ENCODE data around the gene RPTOR.

Gene RPTOR

GRCh38 chr17:80881306-80881705, 336.7 kb downstream of the RPTOR start:
- ATAC-seq: no peak
- no peak for TF ChIP-seq ZFP30 (CRISPR knock-in tag; IDR thresholded peaks at IDR 0.05)
- no peak for TF ChIP-seq CSRNP3 (CRISPR knock-in tag; IDR thresholded peaks at IDR 0.05)
- no peak for TF ChIP-seq ISL1 (CRISPR knock-in tag; IDR thresholded peaks at IDR 0.05)
- no peak for TF ChIP-seq BACH2 (CRISPR knock-in tag; IDR thresholded peaks at IDR 0.05; ENCODE audit: borderline replicate concordance)
- TF ChIP-seq SNAI2 (CRISPR knock-in tag; IDR thresholded peaks at IDR 0.05): no peak

- ATAC-seq: no peak
- TF ChIP-seq TCF4 (CRISPR knock-in tag; IDR thresholded peaks at IDR 0.05; ENCODE audit: borderline replicate concordance): no peak
- TF ChIP-seq OSR1 (CRISPR knock-in tag; IDR thresholded peaks at IDR 0.05): no peak
- no peak for TF ChIP-seq CSRNP3 (CRISPR knock-in tag; IDR thresholded peaks at IDR 0.05)
- no peak for TF ChIP-seq ZFP3 (CRISPR knock-in tag; IDR thresholded peaks at IDR 0.05)
- TF ChIP-seq POU6F1 (CRISPR knock-in tag; IDR thresholded peaks at IDR 0.05; ENCODE audit: borderline replicate concordance, low read depth): no peak
- no peak for TF ChIP-seq ZC3H10 (CRISPR knock-in tag; IDR thresholded peaks at IDR 0.05)
- no peak for TF ChIP-seq ARNTL (CRISPR knock-in tag; IDR thresholded peaks at IDR 0.05; ENCODE audit: borderline replicate concordance, low read depth)
- no peak for TF ChIP-seq TOX (CRISPR knock-in tag; IDR thresholded peaks at IDR 0.05; ENCODE audit: borderline replicate concordance)
Observed at GRCh38 chr17:80882323-80882722, 337.7 kb downstream of the RPTOR start.

- TF ChIP-seq PPARA (CRISPR knock-in tag; IDR thresholded peaks at IDR 0.05; ENCODE audit: borderline replicate concordance) (no peak), TOX (CRISPR knock-in tag; IDR thresholded peaks at IDR 0.05; ENCODE audit: borderline replicate concordance) (no peak), ZNF70 (CRISPR knock-in tag; IDR thresholded peaks at IDR 0.05) (no peak), SNAI2 (CRISPR knock-in tag; IDR thresholded peaks at IDR 0.05) (no peak), TCF4 (CRISPR knock-in tag; IDR thresholded peaks at IDR 0.05; ENCODE audit: borderline replicate concordance) (no peak), ZC3H10 (CRISPR knock-in tag; IDR thresholded peaks at IDR 0.05) (no peak), PATZ1 (CRISPR knock-in tag; IDR thresholded peaks at IDR 0.05; ENCODE audit: borderline replicate concordance) (no peak), RARB (CRISPR knock-in tag; IDR thresholded peaks at IDR 0.05) (no peak), ZNF8 (CRISPR knock-in tag; IDR thresholded peaks at IDR 0.05) (no peak)
- no peak for ATAC-seq
Observed at GRCh38 chr17:80882926-80883685, 338.5 kb downstream of the RPTOR start.

GRCh38 chr17:80883831-80884735, 339.4 kb downstream of the RPTOR start:
- no peak for ATAC-seq
- TF ChIP-seq ESRRG (CRISPR knock-in tag; IDR thresholded peaks at IDR 0.05): no peak

- no peak for ATAC-seq
- TF ChIP-seq BACH2 (CRISPR knock-in tag; IDR thresholded peaks at IDR 0.05; ENCODE audit: borderline replicate concordance): no peak
- no peak for TF ChIP-seq ARNTL (CRISPR knock-in tag; IDR thresholded peaks at IDR 0.05; ENCODE audit: borderline replicate concordance, low read depth)
- no peak for TF ChIP-seq CREB5 (CRISPR knock-in tag; IDR thresholded peaks at IDR 0.05; ENCODE audit: low read depth)
- TF ChIP-seq TSHZ2 (CRISPR knock-in tag; IDR thresholded peaks at IDR 0.05): no peak
- no peak for TF ChIP-seq CSDC2 (CRISPR knock-in tag; IDR thresholded peaks at IDR 0.05)
- TF ChIP-seq GLIS3 (CRISPR knock-in tag; IDR thresholded peaks at IDR 0.05): no peak
- no peak for TF ChIP-seq ZC3H10 (CRISPR knock-in tag; IDR thresholded peaks at IDR 0.05)
- TF ChIP-seq ZNF70 (CRISPR knock-in tag; IDR thresholded peaks at IDR 0.05): no peak
- TF ChIP-seq ZFP30 (CRISPR knock-in tag; IDR thresholded peaks at IDR 0.05): no peak
Observed at GRCh38 chr17:80884811-80885210, 340.2 kb downstream of the RPTOR start.

All from SK-N-SH treated with all-trans-retinoic acid at 6 μM for 48 hours (cell line).